LNCAP (cell line): ENCODE measurements around the gene P2RY8.

Experiments
- CTCF ChIP-seq: fragments of 450-650 bp; IDR thresholded peaks from 2 replicates; pipeline ENCODE4 v1.5.1; 2017; ENCODE audit warnings: mild to moderate bottlenecking

P2RY8 gene

DNA sequence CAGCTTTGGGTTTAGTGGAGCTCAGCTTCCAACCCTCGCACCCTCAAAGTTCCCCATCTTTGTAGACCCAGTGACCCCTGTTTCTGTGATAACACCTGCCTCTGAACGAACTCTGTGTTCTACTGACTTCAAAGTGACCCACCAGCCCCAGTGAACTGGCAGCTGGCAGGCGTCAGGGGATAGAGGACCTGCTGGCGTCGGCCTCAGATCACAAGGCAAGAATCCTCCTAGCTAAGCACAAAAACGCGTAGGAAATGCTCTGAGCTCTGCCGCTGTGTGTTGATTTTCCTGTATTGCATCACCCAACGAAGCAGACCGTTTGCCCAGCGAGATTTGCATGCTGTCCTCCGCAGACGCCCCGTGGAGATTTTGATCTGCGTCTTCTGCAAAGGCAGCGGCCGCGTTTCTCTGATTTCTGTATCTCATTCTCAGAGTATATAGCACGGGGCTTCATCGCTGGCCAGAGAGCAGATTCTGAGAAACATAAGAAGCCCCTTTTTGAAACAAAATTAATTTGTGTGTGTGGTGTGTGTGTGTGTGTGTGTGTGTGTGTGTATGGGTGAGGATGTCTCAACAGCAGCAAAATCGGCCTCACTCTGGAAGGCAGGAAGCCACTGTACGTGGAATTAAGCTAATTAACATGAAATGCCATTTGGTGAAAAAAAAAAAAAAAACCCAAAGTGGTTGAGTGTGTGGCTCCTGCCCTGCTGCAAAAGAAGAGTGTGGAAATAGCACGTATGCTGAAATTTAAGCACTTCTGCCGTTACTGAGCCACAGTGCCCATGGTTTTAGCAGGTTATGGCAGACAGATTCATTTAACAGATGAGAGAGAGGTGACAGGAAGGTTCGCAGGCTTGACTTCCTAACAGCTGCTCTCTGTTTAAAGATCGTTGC lies 55.1 kb downstream of the P2RY8 start:
- no peak for TF ChIP-seq CTCF

- TF ChIP-seq CTCF: no peak
Measured at GRCh38 chrX:1480082-1480785, 56.8 kb downstream of the P2RY8 start.

GRCh38 chrX:1477801-1478458 lies 59.1 kb downstream of the P2RY8 start:
- no peak for TF ChIP-seq CTCF

DNA sequence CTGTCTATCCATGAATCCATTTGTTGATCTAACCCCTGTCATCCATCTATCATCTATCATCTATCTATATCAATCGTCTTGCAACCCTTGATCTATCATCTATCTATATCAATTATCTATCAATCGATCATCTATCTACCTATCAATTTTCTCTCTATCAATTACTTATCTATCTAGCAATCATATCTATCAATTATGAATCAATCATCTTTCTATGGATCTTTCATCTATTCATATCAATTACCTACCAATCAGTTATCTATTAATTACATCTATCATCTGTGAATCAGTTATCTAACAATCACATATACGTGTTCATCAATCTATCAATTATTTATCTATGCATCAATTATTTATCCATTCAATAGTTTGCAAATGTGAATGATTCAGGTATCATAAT lies 59.8 kb downstream of the P2RY8 start:
- no peak for TF ChIP-seq CTCF

DNA sequence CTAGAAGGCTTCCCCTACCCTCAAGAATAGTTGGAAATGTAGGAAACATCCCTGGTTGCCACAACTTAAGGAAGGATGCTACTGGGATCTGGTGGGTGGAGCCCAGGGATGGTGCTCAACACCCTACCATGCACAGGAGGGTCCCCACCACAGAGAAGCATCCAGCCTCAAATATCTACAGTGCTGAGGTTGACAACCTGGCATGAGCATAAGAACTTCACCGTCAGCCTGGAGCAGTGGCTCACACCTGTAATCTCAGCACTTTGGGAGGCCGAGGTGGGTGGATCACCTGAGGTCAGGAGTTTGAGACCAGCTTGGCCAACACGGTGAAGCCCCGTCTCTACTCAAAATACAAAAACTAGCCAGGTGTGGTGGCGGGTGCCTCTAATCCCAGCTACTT lies 60.3 kb downstream of the P2RY8 start:
- no peak for TF ChIP-seq CTCF

DNA sequence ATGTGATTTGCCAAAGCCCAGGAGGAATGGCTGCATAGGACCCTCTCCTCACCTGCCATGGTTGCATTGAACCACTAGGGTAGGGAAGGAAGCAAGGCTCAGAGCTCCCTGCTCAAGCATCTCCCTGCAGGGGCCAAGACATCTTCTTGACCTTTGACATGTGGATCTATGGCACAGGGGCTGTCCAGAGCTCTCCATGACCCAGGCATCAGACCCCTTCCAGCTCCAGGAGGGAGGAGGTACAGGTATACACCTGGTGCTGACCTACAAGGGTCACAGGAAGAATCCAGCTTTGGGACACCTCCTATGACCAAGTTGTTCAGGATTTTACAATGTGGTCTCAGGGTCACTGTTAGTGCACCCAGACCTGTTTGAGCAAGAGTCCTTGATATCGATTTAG lies 61.1 kb downstream of the P2RY8 start:
- no peak for TF ChIP-seq CTCF

GRCh38 chrX:1475481-1475880 lies 61.5 kb downstream of the P2RY8 start:
- TF ChIP-seq CTCF: no peak
